ENCODE results near the gene RSAD1.

Gene RSAD1

DNA sequence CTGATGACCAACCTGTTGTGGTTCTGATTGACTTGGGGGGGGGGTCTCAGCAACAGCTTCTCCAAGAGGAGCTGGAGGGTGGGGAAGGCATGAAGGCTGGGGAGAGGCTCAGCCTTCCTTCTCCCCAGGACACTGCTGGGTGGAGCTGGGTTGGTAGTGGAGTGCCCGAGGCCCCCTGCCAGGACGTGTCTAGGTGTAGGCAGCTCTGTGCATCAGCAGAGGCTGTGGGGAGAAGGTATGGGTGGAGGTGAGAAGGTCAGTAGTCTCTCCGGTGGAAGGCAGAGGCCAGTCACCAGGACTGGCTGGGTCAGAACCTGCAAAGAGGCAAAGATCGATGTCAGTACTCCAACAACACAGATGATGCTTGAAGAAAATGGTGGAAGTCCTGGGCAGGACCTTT, 13.9 kb upstream of the RSAD1 start:
- TF ChIP-seq, protein P1, sequence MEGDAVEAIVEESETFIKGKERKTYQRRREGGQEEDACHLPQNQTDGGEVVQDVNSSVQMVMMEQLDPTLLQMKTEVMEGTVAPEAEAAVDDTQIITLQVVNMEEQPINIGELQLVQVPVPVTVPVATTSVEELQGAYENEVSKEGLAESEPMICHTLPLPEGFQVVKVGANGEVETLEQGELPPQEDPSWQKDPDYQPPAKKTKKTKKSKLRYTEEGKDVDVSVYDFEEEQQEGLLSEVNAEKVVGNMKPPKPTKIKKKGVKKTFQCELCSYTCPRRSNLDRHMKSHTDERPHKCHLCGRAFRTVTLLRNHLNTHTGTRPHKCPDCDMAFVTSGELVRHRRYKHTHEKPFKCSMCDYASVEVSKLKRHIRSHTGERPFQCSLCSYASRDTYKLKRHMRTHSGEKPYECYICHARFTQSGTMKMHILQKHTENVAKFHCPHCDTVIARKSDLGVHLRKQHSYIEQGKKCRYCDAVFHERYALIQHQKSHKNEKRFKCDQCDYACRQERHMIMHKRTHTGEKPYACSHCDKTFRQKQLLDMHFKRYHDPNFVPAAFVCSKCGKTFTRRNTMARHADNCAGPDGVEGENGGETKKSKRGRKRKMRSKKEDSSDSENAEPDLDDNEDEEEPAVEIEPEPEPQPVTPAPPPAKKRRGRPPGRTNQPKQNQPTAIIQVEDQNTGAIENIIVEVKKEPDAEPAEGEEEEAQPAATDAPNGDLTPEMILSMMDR (IDR thresholded peaks at IDR 0.05; ENCODE audit: low read length), result no peak
- TF ChIP-seq EZH2 (optimal IDR thresholded peaks at IDR 0.05; ENCODE audit: low read depth, low read length), result no peak
- no peaks in the 10 kb centered on the region for H3K9me2 ChIP-seq (replicated peaks; ENCODE audit: insufficient read depth, low read length)
- H3K79me2 ChIP-seq (ENCODE audit: low read length), result no peaks in the 10 kb centered on the region
- H3K4me3 ChIP-seq (ENCODE audit: low read length), result no peak overlapping the region
- H4K20me1 ChIP-seq (ENCODE audit: insufficient read depth, low read length), result no peaks in the 10 kb centered on the region
- H3K4me2 ChIP-seq (ENCODE audit: low read depth, low read length), result no peak overlapping the region
- H3K27ac ChIP-seq (ENCODE audit: low read length), result no peak overlapping the region
- no peaks in the 10 kb centered on the region for H3K27me3 ChIP-seq (replicated peaks; ENCODE audit: insufficient read depth, low read length)
- H3K9me3 ChIP-seq (replicated peaks; ENCODE audit: insufficient read depth, low read length), result no peaks in the 10 kb centered on the region
- no peaks in the 10 kb centered on the region for H3F3A ChIP-seq (ENCODE audit: insufficient read depth, low read length)
- no peak for DNase-seq
- H3K36me3 ChIP-seq (replicated peaks; ENCODE audit: insufficient read depth, low read length), result no peaks in the 10 kb centered on the region
- H3K9ac ChIP-seq (ENCODE audit: low read length), result no peak overlapping the region
- H3K4me1 ChIP-seq (ENCODE audit: low read length), result no peaks in the 10 kb centered on the region
- H2AFZ ChIP-seq (ENCODE audit: low read length), result no peak overlapping the region

DNA sequence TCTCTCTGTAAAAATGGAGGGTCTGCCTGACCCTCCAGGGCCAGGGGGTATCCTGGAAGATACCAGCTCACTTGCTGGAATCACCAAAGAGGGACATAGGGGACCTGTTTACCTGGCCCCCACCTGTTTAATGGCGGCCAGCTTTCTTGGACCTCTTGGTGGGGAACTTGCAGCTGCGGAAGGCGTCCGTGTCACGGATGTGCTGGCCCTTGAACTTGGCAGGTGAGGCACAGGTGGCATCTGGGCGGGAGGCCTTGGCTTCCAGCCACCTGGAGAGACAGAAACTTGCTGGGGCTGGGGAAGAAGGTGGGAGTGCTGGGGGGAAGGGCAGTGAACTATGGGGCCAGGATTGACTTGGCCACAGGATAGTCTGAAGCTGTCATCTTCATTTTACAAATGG, 13.5 kb upstream of the RSAD1 start:
- H3K79me2 ChIP-seq (ENCODE audit: low read length), result no peaks in the 10 kb centered on the region
- H4K20me1 ChIP-seq (ENCODE audit: insufficient read depth, low read length), result no peaks in the 10 kb centered on the region
- H3K9me2 ChIP-seq (replicated peaks; ENCODE audit: insufficient read depth, low read length), result no peaks in the 10 kb centered on the region
- no peak overlapping the region for H3K27ac ChIP-seq (ENCODE audit: low read length)
- no peak overlapping the region for H3K4me3 ChIP-seq (ENCODE audit: low read length)
- no peak for TF ChIP-seq EZH2 (optimal IDR thresholded peaks at IDR 0.05; ENCODE audit: low read depth, low read length)
- TF ChIP-seq, protein P1 (IDR thresholded peaks at IDR 0.05; ENCODE audit: low read length), result no peak
- no peak for TF ChIP-seq EZH2phosphoT487 (IDR thresholded peaks at IDR 0.05; ENCODE audit: low read length)
- no peaks in the 10 kb centered on the region for H3K36me3 ChIP-seq (replicated peaks; ENCODE audit: insufficient read depth, low read length)
- no peaks in the 10 kb centered on the region for H3F3A ChIP-seq (ENCODE audit: insufficient read depth, low read length)
- H3K27me3 ChIP-seq (replicated peaks; ENCODE audit: insufficient read depth, low read length), result no peaks in the 10 kb centered on the region
- H3K4me2 ChIP-seq (ENCODE audit: low read depth, low read length), result no peak overlapping the region
- DNase-seq, result no peak
- no peak overlapping the region for H2AFZ ChIP-seq (ENCODE audit: low read length)
- H3K9ac ChIP-seq (ENCODE audit: low read length), result no peak overlapping the region
- no peaks in the 10 kb centered on the region for H3K4me1 ChIP-seq (ENCODE audit: low read length)
- no peaks in the 10 kb centered on the region for H3K9me3 ChIP-seq (replicated peaks; ENCODE audit: insufficient read depth, low read length)

DNA sequence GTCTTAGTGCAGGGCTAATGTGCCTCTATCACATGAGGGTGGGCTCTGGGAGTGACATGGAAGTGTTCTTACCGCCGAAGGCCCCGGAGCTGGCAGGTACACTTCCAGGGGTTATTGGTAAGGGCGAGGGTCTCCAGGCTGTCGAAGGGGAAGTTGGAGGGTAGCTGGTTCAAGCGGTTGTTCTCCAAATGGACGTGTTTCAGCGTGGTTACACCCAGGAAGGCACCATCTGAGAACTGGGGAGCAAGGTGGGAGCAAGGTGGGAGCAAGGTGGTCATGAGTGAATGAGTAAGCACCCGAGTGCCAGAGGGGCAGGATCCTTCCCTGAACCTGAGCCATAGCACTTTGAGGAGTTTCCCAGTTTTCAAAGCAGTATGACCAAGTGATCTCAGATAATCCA, 13.0 kb upstream of the RSAD1 start:
- Histone ChIP-seq H3K27me3 (replicated peaks; ENCODE audit: insufficient read depth, low read length) (no peaks in the 10 kb centered on the region), H3K9ac (ENCODE audit: low read length) (no peak overlapping the region), H3K4me2 (ENCODE audit: low read depth, low read length) (no peak overlapping the region), H3F3A (ENCODE audit: insufficient read depth, low read length) (no peaks in the 10 kb centered on the region), H3K9me3 (replicated peaks; ENCODE audit: insufficient read depth, low read length) (no peaks in the 10 kb centered on the region), H3K4me1 (ENCODE audit: low read length) (no peaks in the 10 kb centered on the region), H3K27ac (ENCODE audit: low read length) (no peak overlapping the region), H3K4me3 (ENCODE audit: low read length) (no peak overlapping the region), H3K36me3 (replicated peaks; ENCODE audit: insufficient read depth, low read length) (no peaks in the 10 kb centered on the region), H3K79me2 (ENCODE audit: low read length) (no peaks in the 10 kb centered on the region), H3K9me2 (replicated peaks; ENCODE audit: insufficient read depth, low read length) (no peaks in the 10 kb centered on the region), H4K20me1 (ENCODE audit: insufficient read depth, low read length) (no peaks in the 10 kb centered on the region), H2AFZ (ENCODE audit: low read length) (no peak overlapping the region)
- DNase-seq, result no peak
- TF ChIP-seq, protein P1 (IDR thresholded peaks at IDR 0.05; ENCODE audit: low read length), result no peak
- TF ChIP-seq EZH2 (optimal IDR thresholded peaks at IDR 0.05; ENCODE audit: low read depth, low read length), result no peak
- TF ChIP-seq EZH2phosphoT487 (IDR thresholded peaks at IDR 0.05; ENCODE audit: low read length), result no peak
